Keratinocyte (primary cell): ENCODE data around the gene SHANK1. TPM values are rescaled to one million over a fixed set of nuclear protein-coding genes. Genes with fewer than 3 reads are reported as not detected.

Experiments
- DNase-seq: peaks from one replicate; pipeline ENCODE4 v3.0.0-alpha.2; 2011; ENCODE audit warnings: low read depth, missing footprints, low spot score
- FAIRE-seq: peaks from 2 replicates; lab custom pipeline; 2011; peaks lifted over from hg19 to GRCh38; lab: Jason Lieb, UNC
- H2AFZ ChIP-seq: 2 replicates; pipeline ENCODE4 v1.6.0; 2012; ENCODE audit warnings: low read length, control low read depth, inconsistent platforms; ENCODE audit not compliant: control insufficient read depth
- H3K27ac ChIP-seq: 2 replicates; pipeline ENCODE4 v1.5.1; 2011; ENCODE audit warnings: low read length; ENCODE audit not compliant: control insufficient read depth, insufficient read depth
- H3K27me3 ChIP-seq: 3 replicates; pipeline ENCODE4 v1.6.0; 2011; ENCODE audit warnings: low read length; ENCODE audit not compliant: control insufficient read depth, insufficient read depth; ENCODE audit errors: extremely low read depth
- H3K36me3 ChIP-seq, 2 experiments: 2 replicates in 1 of 2; 3 replicates in 1 of 2; pipeline ENCODE4 v1.5.1; 2011; ENCODE audit warnings: low read length in 2 of 2, mild to moderate bottlenecking in 1 of 2; ENCODE audit not compliant: control insufficient read depth in 2 of 2, insufficient read depth in 2 of 2; ENCODE audit errors: extremely low read depth in 1 of 2
- H3K4me1 ChIP-seq: 3 replicates; pipeline ENCODE4 v1.5.1; 2011; ENCODE audit warnings: low read length; ENCODE audit not compliant: control insufficient read depth, insufficient read depth; ENCODE audit errors: extremely low read depth
- H3K4me2 ChIP-seq: 3 replicates; pipeline ENCODE4 v1.6.0; 2011; ENCODE audit warnings: low read depth, low read length; ENCODE audit not compliant: control insufficient read depth, insufficient read depth; ENCODE audit errors: extremely low read depth
- H3K4me3 ChIP-seq, 3 experiments: fragments of 200-600 bp in 1 of 3; sonication (generic) in 1 of 3; 2 replicates in 2 of 3; 3 replicates in 1 of 3; pipeline ENCODE4 v1.5.1; 2011 to 2016; ENCODE audit warnings: low read length in 3 of 3, mild to moderate bottlenecking in 3 of 3, control low read depth in 2 of 3, inconsistent platforms in 1 of 3, low read depth in 1 of 3, mixed read lengths in 1 of 3, mixed run types in 1 of 3, moderate library complexity in 1 of 3; ENCODE audit not compliant: control insufficient read depth in 2 of 3, insufficient read depth in 2 of 3; ENCODE audit errors: extremely low read depth in 1 of 3
- H3K79me2 ChIP-seq: 2 replicates; pipeline ENCODE4 v1.6.0; 2012; ENCODE audit warnings: low read length; ENCODE audit not compliant: control insufficient read depth, insufficient read depth
- H3K9ac ChIP-seq: 3 replicates; pipeline ENCODE4 v1.6.0; 2011; ENCODE audit warnings: low read length; ENCODE audit not compliant: control insufficient read depth, insufficient read depth; ENCODE audit errors: extremely low read depth
- H3K9me1 ChIP-seq: 3 replicates; pipeline ENCODE4 v1.6.0; 2011; ENCODE audit warnings: low read length; ENCODE audit not compliant: control insufficient read depth, insufficient read depth; ENCODE audit errors: extremely low read depth
- H3K9me3 ChIP-seq: 2 replicates; pipeline ENCODE4 v1.5.1; 2012; ENCODE audit warnings: low read depth, low read length; ENCODE audit not compliant: control insufficient read depth
- H4K20me1 ChIP-seq: 3 replicates; pipeline ENCODE4 v1.6.0; 2011; ENCODE audit warnings: low read length; ENCODE audit not compliant: control insufficient read depth, insufficient read depth; ENCODE audit errors: extremely low read depth
- EZH2 ChIP-seq: IDR thresholded peaks from one replicate; pipeline ENCODE4 v1.6.1; 2012; ENCODE audit warnings: inconsistent platforms, mild to moderate bottlenecking, low read length, moderate library complexity
- dilution Hi-C: fragments of 300-500 bp; cut with MboI; formaldehyde crosslinking; loops from one replicate; pipeline ENCODE4 v1.7.0; 2020; ENCODE audit warnings: low sequenced_read_pairs; ENCODE audit not compliant: extremely low pct_ligation_motif_present
- polyA plus RNA-seq, 5 experiments: library from polyadenylated mRNA; depleted of rRNA in 3 of 5; stranded (reverse) in 3 of 5; stranded (forward) in 1 of 5; unstranded in 1 of 5; fragments of >200 nt; gene quantifications; 1 replicate in 1 of 5; 2 replicates in 3 of 5; 3 replicates in 1 of 5; pipeline versions ENCODE4 v1.2.1 to v1.2.3, GENCODE V29; 2011 to 2012; ENCODE audit warnings: missing spikeins in 2 of 5, low read depth in 1 of 5, low replicate concordance in 1 of 5
- TF ChIP-seq, protein P1 (sequence below), 3 experiments: IDR thresholded peaks in 1 of 3; conservative IDR thresholded peaks in 1 of 3; optimal IDR thresholded peaks in 1 of 3; 2 replicates in 2 of 3; 3 replicates in 1 of 3; pipeline versions ENCODE3 to v1.5.1; 2011; ENCODE audit warnings: low read length in 3 of 3, mild to moderate bottlenecking in 3 of 3, moderate library complexity in 2 of 3, control low read depth in 1 of 3, inconsistent platforms in 1 of 3; ENCODE audit not compliant: insufficient read depth in 2 of 3; ENCODE audit errors: extremely low read depth in 1 of 3

The SHANK1 gene
- polyA plus RNA-seq, 1 donor (not counting 4 experiments of a cell fraction or from before 2014, with no cell fraction given) = 0.51 TPM

DNA sequence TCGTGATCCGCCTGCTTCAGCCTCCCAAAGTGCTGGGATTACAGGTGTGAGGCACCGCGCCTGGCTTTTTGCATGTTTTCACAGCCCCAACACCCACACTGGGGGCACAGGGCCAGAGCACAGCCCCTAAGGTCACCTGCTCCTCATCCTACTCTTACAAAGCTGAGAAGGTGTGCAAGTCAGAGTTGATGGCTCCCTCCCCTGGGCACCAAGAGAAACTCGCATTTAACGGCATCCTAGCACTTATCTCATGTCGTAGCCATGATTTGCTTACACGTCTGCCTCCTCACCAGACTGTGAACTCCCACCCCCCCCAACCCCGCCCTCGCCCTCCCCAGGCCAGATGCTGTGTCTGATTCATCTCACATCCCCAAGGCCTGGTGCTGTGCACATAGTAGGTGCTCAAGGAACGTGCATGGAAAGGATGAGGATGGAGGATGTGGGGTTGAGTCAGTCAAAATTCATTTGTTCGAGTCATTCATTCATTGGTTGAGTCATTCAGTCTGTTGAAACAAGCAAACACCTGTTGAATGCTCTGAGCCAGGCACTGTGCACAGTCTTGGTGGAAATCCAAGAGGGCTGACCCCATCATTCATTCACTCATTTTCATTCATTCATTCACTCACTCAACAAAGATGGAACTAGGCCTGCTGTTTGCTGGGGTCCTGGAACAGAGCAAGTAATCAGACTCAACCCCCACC is 11.3 kb downstream of the SHANK1 start:
- no peaks in the 10 kb centered on the region for H3K9me1 ChIP-seq
- DNase-seq = no peak
- H3K4me3 ChIP-seq = no peak overlapping the region
- TF ChIP-seq, protein P1, sequence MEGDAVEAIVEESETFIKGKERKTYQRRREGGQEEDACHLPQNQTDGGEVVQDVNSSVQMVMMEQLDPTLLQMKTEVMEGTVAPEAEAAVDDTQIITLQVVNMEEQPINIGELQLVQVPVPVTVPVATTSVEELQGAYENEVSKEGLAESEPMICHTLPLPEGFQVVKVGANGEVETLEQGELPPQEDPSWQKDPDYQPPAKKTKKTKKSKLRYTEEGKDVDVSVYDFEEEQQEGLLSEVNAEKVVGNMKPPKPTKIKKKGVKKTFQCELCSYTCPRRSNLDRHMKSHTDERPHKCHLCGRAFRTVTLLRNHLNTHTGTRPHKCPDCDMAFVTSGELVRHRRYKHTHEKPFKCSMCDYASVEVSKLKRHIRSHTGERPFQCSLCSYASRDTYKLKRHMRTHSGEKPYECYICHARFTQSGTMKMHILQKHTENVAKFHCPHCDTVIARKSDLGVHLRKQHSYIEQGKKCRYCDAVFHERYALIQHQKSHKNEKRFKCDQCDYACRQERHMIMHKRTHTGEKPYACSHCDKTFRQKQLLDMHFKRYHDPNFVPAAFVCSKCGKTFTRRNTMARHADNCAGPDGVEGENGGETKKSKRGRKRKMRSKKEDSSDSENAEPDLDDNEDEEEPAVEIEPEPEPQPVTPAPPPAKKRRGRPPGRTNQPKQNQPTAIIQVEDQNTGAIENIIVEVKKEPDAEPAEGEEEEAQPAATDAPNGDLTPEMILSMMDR (optimal IDR thresholded peaks at IDR 0.05 in 1 of 3, IDR thresholded peaks at IDR 0.05 in 1 of 3, conservative IDR thresholded peaks at IDR 0.05 in 1 of 3; ENCODE audit: extremely low read depth in 1 of 3, insufficient read depth in 2 of 3, low read length in 3 of 3) = no peak
- TF ChIP-seq EZH2 = no peak
- FAIRE-seq = no peak
- H3K4me2 ChIP-seq = no peak overlapping the region
- dilution Hi-C loops = no loop called here
- no peak overlapping the region for H3K9ac ChIP-seq
- H3K9me3 ChIP-seq = no peaks in the 10 kb centered on the region
- no peaks in the 10 kb centered on the region for H4K20me1 ChIP-seq
- H3K27ac ChIP-seq = no peak overlapping the region
- H3K27me3 ChIP-seq = peaks cover 13% of the 10 kb centered on the region
- H3K4me1 ChIP-seq = no peaks in the 10 kb centered on the region
- no peaks in the 10 kb centered on the region for H3K36me3 ChIP-seq
- no peaks in the 10 kb centered on the region for H3K79me2 ChIP-seq
- no peak overlapping the region for H2AFZ ChIP-seq

DNA sequence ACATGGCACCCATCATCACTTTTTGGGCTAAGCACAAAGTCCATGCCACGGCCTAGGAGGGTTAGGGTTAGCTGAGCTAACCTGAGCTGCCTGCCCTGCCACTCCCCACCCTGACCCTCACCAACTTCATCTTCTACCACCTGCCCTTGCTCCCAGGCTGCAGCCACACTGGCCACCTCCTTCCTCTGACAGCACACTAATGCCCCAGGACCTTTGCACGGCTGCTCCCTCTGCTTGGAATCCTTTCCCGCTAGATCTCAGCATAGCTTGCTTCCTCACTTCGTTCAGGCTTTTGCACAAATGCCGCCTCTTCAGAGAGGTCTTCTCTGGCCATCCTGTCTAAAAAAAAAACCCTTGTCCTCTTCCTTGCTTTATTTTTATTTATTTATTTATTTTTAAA is 13.2 kb downstream of the SHANK1 start:
- no peaks in the 10 kb centered on the region for H3K9me3 ChIP-seq
- FAIRE-seq (no peak), DNase-seq (no peak)
- H3K9me1 ChIP-seq = no peaks in the 10 kb centered on the region
- H3K4me1 ChIP-seq = no peaks in the 10 kb centered on the region
- no peak overlapping the region for H3K9ac ChIP-seq
- no peak overlapping the region for H2AFZ ChIP-seq
- peaks cover 14% of the 10 kb centered on the region for H3K27me3 ChIP-seq
- H4K20me1 ChIP-seq = no peaks in the 10 kb centered on the region
- no peak overlapping the region for H3K27ac ChIP-seq
- no peaks in the 10 kb centered on the region for H3K36me3 ChIP-seq
- no peak for TF ChIP-seq EZH2
- TF ChIP-seq, protein P1 (optimal IDR thresholded peaks at IDR 0.05 in 1 of 3, IDR thresholded peaks at IDR 0.05 in 1 of 3, conservative IDR thresholded peaks at IDR 0.05 in 1 of 3; ENCODE audit: extremely low read depth in 1 of 3, insufficient read depth in 2 of 3, low read length in 3 of 3) = no peak
- dilution Hi-C loops = no loop called here
- no peaks in the 10 kb centered on the region for H3K79me2 ChIP-seq
- no peak overlapping the region for H3K4me3 ChIP-seq
- H3K4me2 ChIP-seq = no peak overlapping the region
